Mesendoderm (in vitro differentiated cells): ENCODE results near the gene NDFIP2.

Experiments used
- DNase-seq: peaks from one replicate; pipeline ENCODE4 v3.0.0; 2013
- H2AK5ac ChIP-seq: 2 replicates; pipeline ENCODE4 v1.6.1; 2013; ENCODE audit warnings: low read length, inconsistent platforms
- H2BK120ac ChIP-seq: 2 replicates; pipeline ENCODE4 v1.6.1; 2013; ENCODE audit warnings: low read depth, mild to moderate bottlenecking, low read length, moderate library complexity, mixed read lengths
- H2BK15ac ChIP-seq: replicated peaks from 2 replicates; pipeline ENCODE4 v1.6.1; 2013; ENCODE audit warnings: low read depth, mild to moderate bottlenecking, moderate library complexity
- H2BK5ac ChIP-seq: 2 replicates; pipeline ENCODE4 v1.6.1; 2013; ENCODE audit warnings: low read length, inconsistent platforms
- H3K18ac ChIP-seq: 2 replicates; pipeline ENCODE4 v1.6.1; 2013; ENCODE audit warnings: mild to moderate bottlenecking, low read length, mixed read lengths
- H3K23ac ChIP-seq: one replicate; pipeline ENCODE4 v1.6.1; 2013; ENCODE audit warnings: low read length
- H3K27ac ChIP-seq: 2 replicates; pipeline ENCODE4 v1.5.1; 2013; ENCODE audit warnings: low read depth, mild to moderate bottlenecking, inconsistent platforms, low read length, moderate library complexity
- H3K27me3 ChIP-seq: 2 replicates; pipeline ENCODE4 v1.6.1; 2013; ENCODE audit warnings: low read length, control low read depth, mild to moderate bottlenecking, inconsistent platforms; ENCODE audit not compliant: insufficient read depth, poor library complexity
- H3K36me3 ChIP-seq: 2 replicates; pipeline ENCODE4 v1.6.1; 2013; ENCODE audit warnings: low read length, inconsistent platforms; ENCODE audit not compliant: control insufficient read depth, insufficient read depth
- H3K4ac ChIP-seq: one replicate; pipeline ENCODE4 v1.6.1; 2013; ENCODE audit warnings: low read depth, mild to moderate bottlenecking, low read length, moderate library complexity
- H3K4me1 ChIP-seq: 2 replicates; pipeline ENCODE4 v1.6.1; 2013; ENCODE audit warnings: low read depth, low read length, inconsistent platforms; ENCODE audit not compliant: control insufficient read depth
- H3K4me2 ChIP-seq: 2 replicates; pipeline ENCODE4 v1.6.1; 2013; ENCODE audit warnings: low read length
- H3K4me3 ChIP-seq: 2 replicates; pipeline ENCODE4 v1.5.1; 2013; ENCODE audit warnings: mild to moderate bottlenecking, low read length
- H3K56ac ChIP-seq: one replicate; pipeline ENCODE4 v1.6.1; 2013; ENCODE audit warnings: low read length
- H3K79me1 ChIP-seq: 2 replicates; pipeline ENCODE4 v1.6.1; 2013; ENCODE audit warnings: low read length, inconsistent platforms
- H3K79me2 ChIP-seq: 2 replicates; pipeline ENCODE4 v1.6.1; 2013; ENCODE audit warnings: mild to moderate bottlenecking, low read length; ENCODE audit not compliant: control insufficient read depth, insufficient read depth
- H3K9ac ChIP-seq: 2 replicates; pipeline ENCODE4 v1.6.1; 2013; ENCODE audit warnings: low read length, inconsistent platforms
- H4K5ac ChIP-seq: one replicate; pipeline ENCODE4 v1.6.1; 2013; ENCODE audit warnings: low read length
- H4K8ac ChIP-seq: one replicate; pipeline ENCODE4 v1.6.1; 2013; ENCODE audit warnings: low read depth, mild to moderate bottlenecking, control low read depth, low read length, moderate library complexity
- WGBS: extraction: QIAGEN DNeasy Blood & Tissue Kit; methylation state at CpG from one replicate; pipeline ENCODE4 v1.1.7; 2013; ENCODE audit warnings: low lambda C conversion rate, missing lambda C conversion rate; ENCODE audit not compliant: insufficient coverage; ENCODE audit errors: extremely low coverage; 5-methylcytosine and 5-hydroxymethylcytosine counted together

Gene NDFIP2

GRCh38 chr13:79527698-79528097 lies 46.7 kb downstream of the NDFIP2 start:
- no peak overlapping the region for H3K18ac ChIP-seq
- WGBS = no CpG with 5 or more reads among the region's 5 CpGs
- no peak for DNase-seq
- H3K4ac ChIP-seq = no peak overlapping the region
- H3K9ac ChIP-seq = no peak overlapping the region
- H3K27me3 ChIP-seq = no peaks in the 10 kb centered on the region
- H4K8ac ChIP-seq = no peak overlapping the region
- no peak overlapping the region for H2AK5ac ChIP-seq
- H3K27ac ChIP-seq = no peak overlapping the region
- no peak overlapping the region for H2BK15ac ChIP-seq
- no peaks in the 10 kb centered on the region for H3K4me1 ChIP-seq
- no peaks in the 10 kb centered on the region for H3K79me2 ChIP-seq
- H2BK120ac ChIP-seq = no peak overlapping the region
- no peaks in the 10 kb centered on the region for H3K79me1 ChIP-seq
- no peak overlapping the region for H3K4me3 ChIP-seq
- no peak overlapping the region for H2BK5ac ChIP-seq
- no peak overlapping the region for H4K5ac ChIP-seq
- H3K56ac ChIP-seq = no peak overlapping the region
- no peak overlapping the region for H3K4me2 ChIP-seq
- H3K23ac ChIP-seq = no peak overlapping the region
- H3K36me3 ChIP-seq = no peaks in the 10 kb centered on the region

GRCh38 chr13:79528356-79528755 lies 47.4 kb downstream of the NDFIP2 start:
- no peak for DNase-seq
- no peak overlapping the region for H2BK120ac ChIP-seq
- H2BK5ac ChIP-seq = no peak overlapping the region
- no peaks in the 10 kb centered on the region for H3K79me1 ChIP-seq
- H3K79me2 ChIP-seq = no peaks in the 10 kb centered on the region
- H3K18ac ChIP-seq = no peak overlapping the region
- H3K27ac ChIP-seq = no peak overlapping the region
- H3K23ac ChIP-seq = peak overlapping the region; percentile 17
- no CpG with 5 or more reads among the region's 4 CpGs for WGBS
- no peak overlapping the region for H3K9ac ChIP-seq
- H3K4ac ChIP-seq = no peak overlapping the region
- no peak overlapping the region for H4K8ac ChIP-seq
- H3K4me3 ChIP-seq = no peak overlapping the region
- H3K56ac ChIP-seq = no peak overlapping the region
- H3K4me1 ChIP-seq = no peaks in the 10 kb centered on the region
- H2BK15ac ChIP-seq = no peak overlapping the region
- no peaks in the 10 kb centered on the region for H3K27me3 ChIP-seq
- H2AK5ac ChIP-seq = no peak overlapping the region
- no peaks in the 10 kb centered on the region for H3K36me3 ChIP-seq
- no peak overlapping the region for H3K4me2 ChIP-seq
- no peak overlapping the region for H4K5ac ChIP-seq

- H3K27me3 ChIP-seq = no peaks in the 10 kb centered on the region
- no peak overlapping the region for H3K23ac ChIP-seq
- H4K5ac ChIP-seq = no peak overlapping the region
- no peak overlapping the region for H2BK15ac ChIP-seq
- H2BK120ac ChIP-seq = no peak overlapping the region
- no peak overlapping the region for H3K9ac ChIP-seq
- H3K27ac ChIP-seq = no peak overlapping the region
- no CpG with 5 or more reads among the region's 2 CpGs for WGBS
- H3K4ac ChIP-seq = no peak overlapping the region
- H3K79me1 ChIP-seq = no peaks in the 10 kb centered on the region
- no peak overlapping the region for H2AK5ac ChIP-seq
- H3K56ac ChIP-seq = no peak overlapping the region
- no peak overlapping the region for H4K8ac ChIP-seq
- no peaks in the 10 kb centered on the region for H3K36me3 ChIP-seq
- H2BK5ac ChIP-seq = no peak overlapping the region
- H3K79me2 ChIP-seq = no peaks in the 10 kb centered on the region
- H3K18ac ChIP-seq = no peak overlapping the region
- H3K4me2 ChIP-seq = no peak overlapping the region
- no peaks in the 10 kb centered on the region for H3K4me1 ChIP-seq
- no peak for DNase-seq
- H3K4me3 ChIP-seq = no peak overlapping the region
These were observed 47.8 kb downstream of the NDFIP2 start for GRCh38 chr13:79528759-79529191.

GRCh38 chr13:79529817-79530216 lies 48.9 kb downstream of the NDFIP2 start:
- Histone ChIP-seq H3K4me3 (no peak overlapping the region), H2BK120ac (no peak overlapping the region), H3K27me3 (no peaks in the 10 kb centered on the region), H3K4me1 (no peaks in the 10 kb centered on the region), H4K5ac (no peak overlapping the region), H3K9ac (no peak overlapping the region), H3K79me2 (no peaks in the 10 kb centered on the region), H3K36me3 (no peaks in the 10 kb centered on the region), H3K56ac (no peak overlapping the region), H2BK15ac (no peak overlapping the region), H3K4ac (no peak overlapping the region), H3K23ac (no peak overlapping the region), H2BK5ac (no peak overlapping the region), H3K4me2 (no peak overlapping the region), H3K27ac (no peak overlapping the region), H3K79me1 (no peaks in the 10 kb centered on the region), H3K18ac (no peak overlapping the region), H4K8ac (no peak overlapping the region), H2AK5ac (no peak overlapping the region)
- no CpG with 5 or more reads among the region's 4 CpGs for WGBS
- DNase-seq = no peak

GRCh38 chr13:79530270-79530669 lies 49.3 kb downstream of the NDFIP2 start:
- H3K27ac ChIP-seq = no peak overlapping the region
- no peak overlapping the region for H2BK120ac ChIP-seq
- no peak overlapping the region for H3K56ac ChIP-seq
- no peak overlapping the region for H3K9ac ChIP-seq
- H4K5ac ChIP-seq = no peak overlapping the region
- no peaks in the 10 kb centered on the region for H3K79me2 ChIP-seq
- no peaks in the 10 kb centered on the region for H3K27me3 ChIP-seq
- H3K18ac ChIP-seq = no peak overlapping the region
- H3K36me3 ChIP-seq = no peaks in the 10 kb centered on the region
- no peak overlapping the region for H3K4me2 ChIP-seq
- DNase-seq = no peak
- no peak overlapping the region for H2BK15ac ChIP-seq
- no peaks in the 10 kb centered on the region for H3K79me1 ChIP-seq
- H2BK5ac ChIP-seq = no peak overlapping the region
- no peak overlapping the region for H3K4me3 ChIP-seq
- no peak overlapping the region for H4K8ac ChIP-seq
- H3K4me1 ChIP-seq = no peaks in the 10 kb centered on the region
- no peak overlapping the region for H3K4ac ChIP-seq
- H2AK5ac ChIP-seq = no peak overlapping the region
- WGBS = no CpG with 5 or more reads among the region's 2 CpGs
- H3K23ac ChIP-seq = no peak overlapping the region

GRCh38 chr13:79531542-79532254 lies 50.7 kb downstream of the NDFIP2 start:
- H3K4me2 ChIP-seq = no peak overlapping the region
- H3K79me1 ChIP-seq = no peaks in the 10 kb centered on the region
- no CpG with 5 or more reads among the region's 7 CpGs for WGBS
- H2AK5ac ChIP-seq = no peak overlapping the region
- H3K23ac ChIP-seq = no peak overlapping the region
- H3K4me3 ChIP-seq = no peak overlapping the region
- H2BK15ac ChIP-seq = no peak overlapping the region
- no peaks in the 10 kb centered on the region for H3K4me1 ChIP-seq
- no peak overlapping the region for H3K9ac ChIP-seq
- no peak overlapping the region for H4K5ac ChIP-seq
- H3K36me3 ChIP-seq = no peaks in the 10 kb centered on the region
- no peak overlapping the region for H4K8ac ChIP-seq
- no peak overlapping the region for H2BK5ac ChIP-seq
- no peak overlapping the region for H3K18ac ChIP-seq
- H3K27me3 ChIP-seq = no peaks in the 10 kb centered on the region
- no peak overlapping the region for H3K27ac ChIP-seq
- H2BK120ac ChIP-seq = no peak overlapping the region
- H3K79me2 ChIP-seq = no peaks in the 10 kb centered on the region
- no peak overlapping the region for H3K4ac ChIP-seq
- H3K56ac ChIP-seq = no peak overlapping the region
- DNase-seq = no peak
